ENCODE results near the gene PRKCI. TPM values are rescaled to one million over a fixed set of nuclear protein-coding genes. Genes with fewer than 3 reads are reported as not detected.

Gene PRKCI
- total RNA-seq, 1 experiment from 2014 or later, result 25.2 TPM

- H2AFZ ChIP-seq (ENCODE audit: low read depth, low read length, poor library complexity, severe bottlenecking), result no peak overlapping the region
- ATAC-seq (no peak), DNase-seq (ENCODE audit: low read depth, low spot score) (no peak)
- BruUV-seq (replicated peaks), result no TSS peak
- peaks cover 58% of the 10 kb centered on the region for H3K79me2 ChIP-seq (ENCODE audit: insufficient read depth, low read length)
- H3K4me1 ChIP-seq (ENCODE audit: control insufficient read depth in 1 of 2, insufficient read depth in 2 of 2, low read length in 2 of 2), result no peaks in the 10 kb centered on the region
- no peak for TF ChIP-seq CBX3 (IDR thresholded peaks at IDR 0.05; ENCODE audit: low read depth)
- no peak for TF ChIP-seq EZH2phosphoT487 (IDR thresholded peaks at IDR 0.05; ENCODE audit: borderline replicate concordance)
- TF ChIP-seq CEBPB (IDR thresholded peaks at IDR 0.05; ENCODE audit: low read depth), result peak; percentile 73
- TF ChIP-seq JUND (IDR thresholded peaks at IDR 0.05), result no peak
- no peak overlapping the region for H3K9ac ChIP-seq (ENCODE audit: low read length)
- no peaks in the 10 kb centered on the region for H3K9me2 ChIP-seq (ENCODE audit: insufficient read depth)
- CTCF ChIA-PET, result no interaction called here
- no peaks in the 10 kb centered on the region for H3K9me3 ChIP-seq (ENCODE audit: control insufficient read depth in 1 of 2, insufficient read depth in 1 of 2, low read depth in 1 of 2, low read length in 2 of 2)
- POLR2A ChIA-PET, result no interaction called here
- no peaks in the 10 kb centered on the region for H3K27me3 ChIP-seq (ENCODE audit: insufficient read depth, low read length)
- peaks cover 0 to 10% of the 10 kb centered on the region in 2 experiments; a peak in 1 of 4 replicates for H3K36me3 ChIP-seq (ENCODE audit: control insufficient read depth in 1 of 2, insufficient read depth in 2 of 2, low read length in 2 of 2)
- RAD21 ChIA-PET (ENCODE audit: low non-redundant PET in 1 of 2, low total read pairs in 2 of 2, uncharacterized antibody in 2 of 2, unreplicated experiment in 2 of 2), result no interaction called here
- no peak overlapping the region for H3K4me2 ChIP-seq (ENCODE audit: low read length)
- no peak overlapping the region for H3K27ac ChIP-seq (ENCODE audit: low read depth, low read length)
- intact Hi-C loops (cut with micrococcal nuclease), result no loop called here
- no peaks in the 10 kb centered on the region for H4K20me1 ChIP-seq (ENCODE audit: insufficient read depth)
- no peak overlapping the region for H3K4me3 ChIP-seq (replicated peaks in 1 of 2; ENCODE audit: low read depth in 1 of 2, low read length in 2 of 2)
These were observed 11.3 kb downstream of the PRKCI start for GRCh38 chr3:170233530-170233929.

GRCh38 chr3:170240142-170240541 lies 17.9 kb downstream of the PRKCI start:
- Histone ChIP-seq H3K4me2 (ENCODE audit: low read length) (no peak overlapping the region), H3K27me3 (ENCODE audit: insufficient read depth, low read length) (no peaks in the 10 kb centered on the region), H3K36me3 (ENCODE audit: control insufficient read depth in 1 of 2, insufficient read depth in 2 of 2, low read length in 2 of 2) (peaks cover 0 to 10% of the 10 kb centered on the region in 2 experiments; a peak in 1 of 4 replicates), H3K4me1 (ENCODE audit: control insufficient read depth in 1 of 2, insufficient read depth in 2 of 2, low read length in 2 of 2) (no peaks in the 10 kb centered on the region), H4K20me1 (ENCODE audit: insufficient read depth) (no peaks in the 10 kb centered on the region), H3K27ac (ENCODE audit: low read depth, low read length) (no peak overlapping the region), H3K79me2 (ENCODE audit: insufficient read depth, low read length) (no peaks in the 10 kb centered on the region), H3K9me3 (ENCODE audit: control insufficient read depth in 1 of 2, insufficient read depth in 1 of 2, low read depth in 1 of 2, low read length in 2 of 2) (no peaks in the 10 kb centered on the region), H3K4me3 (replicated peaks in 1 of 2; ENCODE audit: low read depth in 1 of 2, low read length in 2 of 2) (no peak overlapping the region), H2AFZ (ENCODE audit: low read depth, low read length, poor library complexity, severe bottlenecking) (no peak overlapping the region), H3K9ac (ENCODE audit: low read length) (no peak overlapping the region), H3K9me2 (ENCODE audit: insufficient read depth) (no peaks in the 10 kb centered on the region)
- RAD21 ChIA-PET (ENCODE audit: low non-redundant PET in 1 of 2, low total read pairs in 2 of 2, uncharacterized antibody in 2 of 2, unreplicated experiment in 2 of 2), result no interaction called here
- TF ChIP-seq SRF (IDR thresholded peaks at IDR 0.05; ENCODE audit: low read depth), result no peak
- TF ChIP-seq JUND (IDR thresholded peaks at IDR 0.05), result no peak
- no peak for TF ChIP-seq POLR2AphosphoS5 (IDR thresholded peaks at IDR 0.05; ENCODE audit: low read depth, low read length)
- TF ChIP-seq YY1 (IDR thresholded peaks at IDR 0.05; ENCODE audit: extremely low read depth, insufficient replicate concordance, low read depth, low read length), result no peak
- TF ChIP-seq CEBPB (IDR thresholded peaks at IDR 0.05; ENCODE audit: low read depth), result no peak
- no peak for TF ChIP-seq ELF1 (IDR thresholded peaks at IDR 0.05; ENCODE audit: borderline replicate concordance, low read depth)
- no peak for TF ChIP-seq SP1 (IDR thresholded peaks at IDR 0.05; ENCODE audit: low read depth)
- TF ChIP-seq, protein P1, sequence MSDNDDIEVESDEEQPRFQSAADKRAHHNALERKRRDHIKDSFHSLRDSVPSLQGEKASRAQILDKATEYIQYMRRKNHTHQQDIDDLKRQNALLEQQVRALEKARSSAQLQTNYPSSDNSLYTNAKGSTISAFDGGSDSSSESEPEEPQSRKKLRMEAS (IDR thresholded peaks at IDR 0.05), result no peak
- TF ChIP-seq RAD21 (IDR thresholded peaks at IDR 0.05; ENCODE audit: low read depth), result no peak
- TF ChIP-seq ATF3 (IDR thresholded peaks at IDR 0.05), result no peak
- intact Hi-C loops (cut with micrococcal nuclease), result no loop called here
- DNase-seq (ENCODE audit: low read depth, low spot score) (no peak), ATAC-seq (no peak)
- CTCF ChIA-PET, result no interaction called here
- POLR2A ChIA-PET, result no interaction called here
- BruUV-seq (replicated peaks), result no TSS peak

Measured in HCT116 (cell line).